K562 (cell line): ENCODE measurements around the gene ARSJ. TPM values are rescaled to one million over a fixed set of nuclear protein-coding genes. Genes with fewer than 3 reads are reported as not detected.

Source experiments
- ATAC-seq: fragments of 200-7000 bp; cut with Tn5 transposase; 3 replicates; pipeline ENCODE4 v1.9.1; 2020; ENCODE audit warnings: moderate library complexity
- BruUV-seq: library from RNA; stranded (reverse); fragments of 400-500 nt; replicated peaks from 2 replicates; lab custom pipeline; 2021; lab: Mats Ljungman, UMichigan
- CTCF ChIA-PET: fragments of 300-600 bp; formaldehyde crosslinking; extraction: SDS; loops from one replicate; lab custom pipeline; 2021; ENCODE audit warnings: low intra/inter-chr PET ratio; lab: Yijun Ruan, JAX
- POLR2A ChIA-PET: fragments of 300-600, 350-650 bp; sonication (Branson Sonifier 250); formaldehyde crosslinking; extraction: SDS; loops from one replicate; lab custom pipeline; 2021; ENCODE audit warnings: antibody characterized with exemption, inconsistent platforms; lab: Yijun Ruan, JAX
- DNase-seq, 4 experiments: peaks; one replicate each; pipeline versions ENCODE4 v3.0.0 to v3.0.0-alpha.2; 2011 to 2018; ENCODE audit warnings: low spot score in 3 of 4, mixed read lengths in 3 of 4; ENCODE audit errors: extremely low read depth in 1 of 4
- FAIRE-seq: peaks from 2 replicates; lab custom pipeline; 2011; peaks lifted over from hg19 to GRCh38; lab: Jason Lieb, UNC
- H2AFZ ChIP-seq: 2 replicates; pipeline ENCODE4 v1.6.0; 2011; ENCODE audit warnings: low read depth, low read length, control low read depth, inconsistent platforms
- H3K27ac ChIP-seq: fragments of 200-600 bp; 3 replicates; pipeline ENCODE4 v1.8.0; 2011; ENCODE audit warnings: low read depth, mild to moderate bottlenecking, control low read depth, inconsistent platforms, low read length, moderate library complexity, mixed read lengths; ENCODE audit errors: extremely low read depth
- H3K27me3 ChIP-seq, 2 experiments: fragments of 300-600 bp in 1 of 2; 2 replicates in 1 of 2; 3 replicates in 1 of 2; pipeline versions ENCODE4 v1.6.0 to v1.8.0; 2011; ENCODE audit warnings: inconsistent platforms in 2 of 2, low read length in 2 of 2, mild to moderate bottlenecking in 1 of 2, mixed read lengths in 1 of 2, moderate library complexity in 1 of 2; ENCODE audit not compliant: control insufficient read depth in 2 of 2, insufficient read depth in 2 of 2
- H3K36me3 ChIP-seq: fragments of 300-600 bp; 3 replicates; pipeline ENCODE4 v1.8.0; 2011; ENCODE audit warnings: mild to moderate bottlenecking, low read length, inconsistent platforms; ENCODE audit not compliant: control insufficient read depth, insufficient read depth
- H3K4me1 ChIP-seq, 2 experiments: fragments of 200-600 bp in 1 of 2; replicated peaks in 1 of 2; 2 replicates in 1 of 2; 3 replicates in 1 of 2; pipeline versions ENCODE4 v1.5.1 to v1.8.0; 2011; ENCODE audit warnings: inconsistent platforms in 2 of 2, low read length in 2 of 2, mild to moderate bottlenecking in 1 of 2, mixed read lengths in 1 of 2, moderate library complexity in 1 of 2; ENCODE audit not compliant: control insufficient read depth in 2 of 2, insufficient read depth in 2 of 2
- H3K4me2 ChIP-seq: 2 replicates; pipeline ENCODE4 v1.6.1; 2011; ENCODE audit warnings: low read length, control low read depth, inconsistent platforms, mixed read lengths; ENCODE audit not compliant: insufficient read depth
- H3K4me3 ChIP-seq: fragments of 200-600 bp; sonication (generic), shearing (Covaris generic); 2 replicates; pipeline ENCODE4 v1.5.1; 2016; ENCODE audit warnings: control low read depth, inconsistent platforms
- H3K79me2 ChIP-seq: fragments of 200-600 bp; 3 replicates; pipeline ENCODE4 v1.8.0; 2011; ENCODE audit warnings: low read length, inconsistent platforms; ENCODE audit not compliant: control insufficient read depth, insufficient read depth
- H3K9ac ChIP-seq, 2 experiments: 2 replicates each; pipeline versions ENCODE4 v1.6.0 to v1.6.1; 2011; ENCODE audit warnings: low read depth in 2 of 2, low read length in 2 of 2, control low read depth in 1 of 2, inconsistent platforms in 1 of 2, mild to moderate bottlenecking in 1 of 2, mixed read lengths in 1 of 2; ENCODE audit not compliant: insufficient read depth in 1 of 2
- H3K9me1 ChIP-seq: one replicate; pipeline ENCODE4 v1.6.0; 2011; ENCODE audit warnings: inconsistent platforms, mild to moderate bottlenecking, low read length, moderate library complexity; ENCODE audit not compliant: control insufficient read depth, insufficient read depth
- H3K9me3 ChIP-seq: replicated peaks from 2 replicates; pipeline ENCODE4 v1.5.1; 2011; ENCODE audit warnings: low read depth, low read length, inconsistent platforms; ENCODE audit not compliant: control insufficient read depth, insufficient read depth
- H4K20me1 ChIP-seq: replicated peaks from 2 replicates; pipeline ENCODE4 v1.6.1; 2011; ENCODE audit warnings: low read length, inconsistent platforms, mixed read lengths; ENCODE audit not compliant: control insufficient read depth, insufficient read depth
- BRCA1 ChIP-seq, 2 experiments: fragments of 450-650 bp in 1 of 2; sonication (generic) in 1 of 2; formaldehyde crosslinking in 1 of 2; IDR thresholded peaks; 2 replicates each; pipeline versions ENCODE4 v1.5.0 to v1.6.1; 2017 to 2020; ENCODE audit warnings: mild to moderate bottlenecking in 1 of 2, missing genetic modification reagents in 1 of 2
- CGGBP1 ChIP-seq: fragments of 250-450 bp; sonication (Bioruptor Pico); IDR thresholded peaks from 2 replicates; pipeline ENCODE4 v1.9.0; 2021; ENCODE audit warnings: mild to moderate bottlenecking
- CSDE1 ChIP-seq, 2 experiments: fragments of 450-650 bp; IDR thresholded peaks; 2 replicates each; pipeline ENCODE4 v1.6.1; 2016; ENCODE audit warnings: mild to moderate bottlenecking in 1 of 2
- DACH1 ChIP-seq: fragments of 450-650 bp; IDR thresholded peaks from 2 replicates; pipeline ENCODE4 v1.6.1; 2018; ENCODE audit not compliant: partially characterized antibody
- DMBX1 ChIP-seq: fragments of 250-450 bp; sonication (Bioruptor Pico); IDR thresholded peaks from 2 replicates; pipeline ENCODE4 v1.8.0; 2022; ENCODE audit warnings: inconsistent platforms, mild to moderate bottlenecking, moderate library complexity, borderline replicate concordance
- EGR1 ChIP-seq: fragments of 450-650 bp; conservative IDR thresholded peaks from 2 replicates; pipeline ENCODE4 v1.6.1; 2017; ENCODE audit warnings: mild to moderate bottlenecking
- EWSR1 ChIP-seq: fragments of 450-650 bp; IDR thresholded peaks from 2 replicates; pipeline ENCODE4 v1.6.1; 2018; ENCODE audit warnings: borderline replicate concordance, mild to moderate bottlenecking, low read depth, moderate library complexity; ENCODE audit not compliant: partially characterized antibody
- HOMEZ ChIP-seq: fragments of 250-450 bp; sonication (Bioruptor Pico); IDR thresholded peaks from 2 replicates; pipeline ENCODE4 v1.4.0; 2020; ENCODE audit warnings: mild to moderate bottlenecking, moderate library complexity
- L3MBTL2 ChIP-seq: fragments of 450-650 bp; IDR thresholded peaks from 2 replicates; pipeline ENCODE4 v1.6.1; 2016; ENCODE audit warnings: mild to moderate bottlenecking, moderate library complexity
- MCM5 ChIP-seq: fragments of 450-650 bp; IDR thresholded peaks from 2 replicates; pipeline ENCODE4 v1.6.1; 2016; ENCODE audit warnings: low read depth
- NUFIP1 ChIP-seq: fragments of 450-650 bp; IDR thresholded peaks from 2 replicates; pipeline ENCODE4 v1.6.1; 2018; ENCODE audit not compliant: partially characterized antibody
- PRDM10 ChIP-seq: fragments of 450-650 bp; IDR thresholded peaks from 2 replicates; pipeline ENCODE4 v1.6.1; 2018; ENCODE audit not compliant: partially characterized antibody
- ZFPM2 ChIP-seq: fragments of 250-450 bp; sonication (Bioruptor Pico); IDR thresholded peaks from 2 replicates; pipeline ENCODE4 v1.5.1; 2022; ENCODE audit warnings: mild to moderate bottlenecking
- ZNF274 ChIP-seq: IDR thresholded peaks from 2 replicates; pipeline ENCODE4 v1.6.1; 2011; ENCODE audit warnings: low read depth, mild to moderate bottlenecking, low read length, moderate library complexity, borderline replicate concordance
- WGBS: fragments of 100-300 bp; shearing (Covaris generic); methylation state at CpG from one replicate; pipeline ENCODE4 v1.1.6; 2016; ENCODE audit warnings: low coverage, mixed read lengths; ENCODE audit not compliant: insufficient coverage; ENCODE audit errors: missing lambda C conversion rate; 5-methylcytosine and 5-hydroxymethylcytosine counted together
- in situ Hi-C: fragments of 300-500 bp; cut with MboI; formaldehyde crosslinking; loops from 4 replicates; pipeline ENCODE4 v1.15.0; 2018; ENCODE audit warnings: inconsistent platforms, mixed read lengths
- intact Hi-C: fragments of 100-400 bp; cut with micrococcal nuclease; formaldehyde crosslinking; loops from 2 replicates; pipeline ENCODE4 v1.14.2; 2022
- polyA plus RNA-seq, 8 experiments: library from polyadenylated mRNA; depleted of rRNA in 4 of 8; stranded (reverse) in 5 of 8; unstranded in 3 of 8; fragments of >200 nt; fragmentation: Nextera tagmentation in 2 of 8; fragmentation: Illumina TruSeq in 1 of 8; extraction: Ambion mirVana in 2 of 8; extraction: Trizol in 1 of 8; gene quantifications; 2 replicates each; pipeline versions ENCODE4 v1.2.1 to v1.2.3, GENCODE V29; 2011 to 2014; ENCODE audit warnings: inconsistent platforms in 1 of 8, missing spikeins in 1 of 8
- total RNA-seq, 7 experiments: library from RNA; depleted of rRNA in 6 of 7; stranded (reverse); fragments of >200 nt in 6 of 7; fragmentation: Illumina TruSeq in 2 of 7; extraction: Trizol in 2 of 7; gene quantifications; 2 replicates each; pipeline versions ENCODE4 v1.2.1 to v1.2.3, GENCODE V29; 2011 to 2021; ENCODE audit warnings: low replicate concordance in 1 of 7

ARSJ gene
- total and polyA plus RNA-seq, 9 of the 15 experiments (the other 6 are each of a cell fraction or from before 2014, with no cell fraction given) = not detected

GRCh38 chr4:113872426-113873260, 106.8 kb downstream of the ARSJ start:
- H3K27ac ChIP-seq = no peak overlapping the region
- DNase-seq (no peak), ATAC-seq (no peak), FAIRE-seq (no peak)
- no peaks in the 10 kb centered on the region for H3K9me3 ChIP-seq
- CTCF ChIA-PET = no interaction called here
- intact Hi-C loops = no loop called here
- no peaks in the 10 kb centered on the region for H3K27me3 ChIP-seq
- no peaks in the 10 kb centered on the region for H3K4me1 ChIP-seq
- H3K36me3 ChIP-seq = no peaks in the 10 kb centered on the region
- no peaks in the 10 kb centered on the region for H3K79me2 ChIP-seq
- no peak overlapping the region for H3K9ac ChIP-seq
- in situ Hi-C loops = no loop called here
- H3K9me1 ChIP-seq = no peaks in the 10 kb centered on the region
- no peak overlapping the region for H3K4me3 ChIP-seq
- H3K4me2 ChIP-seq = no peak overlapping the region
- WGBS = 0% methylated on average over 5 of the region's 5 CpGs
- no TSS peak for BruUV-seq
- POLR2A ChIA-PET = no interaction called here
- H2AFZ ChIP-seq = no peak overlapping the region
- TF ChIP-seq BRCA1 (IDR thresholded peaks at IDR 0.05) (no peak), BRCA1 (CRISPR knock-in tag; IDR thresholded peaks at IDR 0.05) (no peak), DMBX1 (CRISPR knock-in tag) (no peak), ZNF274 (no peak), PRDM10 (no peak), MCM5 (no peak), EGR1 (no peak), CSDE1 (IDR thresholded peaks at IDR 0.05) (no peak), CGGBP1 (CRISPR knock-in tag) (no peak), HOMEZ (no peak), L3MBTL2 (no peak), ZFPM2 (CRISPR knock-in tag) (no peak), NUFIP1 (no peak), EWSR1 (no peak), DACH1 (no peak)
- no peaks in the 10 kb centered on the region for H4K20me1 ChIP-seq
